HG02763 (cell line): ENCODE results near the gene SLC25A28.
"Not testable (repeated sequence)": the region's sequence is repeated elsewhere in the genome, so short reads cannot be mapped to it uniquely, and the experiment has no call there.

ENCODE experiments used
- ATAC-seq: cut with Tn5 transposase; IDR thresholded peaks from one replicate; pipeline ENCODE4 v1.9.1; 2021; ENCODE audit warnings: mild to moderate bottlenecking, moderate library complexity; ENCODE audit not compliant: unreplicated experiment

Gene SLC25A28

DNA sequence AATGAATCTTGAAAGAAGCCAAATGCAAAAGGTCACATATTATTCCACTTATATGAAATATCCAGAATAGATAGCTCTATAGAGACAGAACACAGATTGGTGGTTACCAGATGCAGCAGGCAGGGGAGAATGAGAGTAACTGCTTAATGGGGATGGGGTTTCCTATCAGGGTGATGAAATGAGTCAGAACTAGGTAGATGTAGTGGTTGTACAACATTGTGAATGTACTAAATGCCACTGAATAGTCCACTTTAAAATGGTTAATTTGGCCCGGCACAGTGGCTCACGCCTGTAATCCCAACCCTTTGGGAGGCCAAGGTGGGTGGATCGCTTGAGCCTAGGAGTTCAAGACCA is 9.4 kb upstream of the SLC25A28 start:
- ATAC-seq, result no peak

GRCh38 chr10:99628923-99629624 is 8.8 kb upstream of the SLC25A28 start:
- ATAC-seq, result no peak

DNA sequence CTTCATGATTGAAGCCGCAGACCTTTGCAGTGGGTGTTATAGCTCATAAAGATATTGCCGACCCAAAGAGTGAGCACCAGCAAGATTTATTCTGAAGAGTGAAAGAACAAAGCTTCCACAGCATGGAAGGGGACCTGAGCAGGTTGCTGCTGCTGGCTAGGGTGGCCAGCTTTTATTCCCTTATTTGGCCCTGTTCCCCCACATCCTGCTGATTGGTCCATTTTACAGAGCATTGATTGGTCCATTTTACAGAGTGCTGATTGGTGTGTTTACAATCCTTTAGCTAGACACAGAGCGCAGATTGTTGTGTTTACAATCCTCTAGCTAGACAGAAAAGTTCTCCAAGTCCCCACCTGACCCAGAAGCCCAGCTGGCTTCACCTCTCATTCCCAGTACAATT is 4.9 kb upstream of the SLC25A28 start:
- not testable (repeated sequence) for ATAC-seq

DNA sequence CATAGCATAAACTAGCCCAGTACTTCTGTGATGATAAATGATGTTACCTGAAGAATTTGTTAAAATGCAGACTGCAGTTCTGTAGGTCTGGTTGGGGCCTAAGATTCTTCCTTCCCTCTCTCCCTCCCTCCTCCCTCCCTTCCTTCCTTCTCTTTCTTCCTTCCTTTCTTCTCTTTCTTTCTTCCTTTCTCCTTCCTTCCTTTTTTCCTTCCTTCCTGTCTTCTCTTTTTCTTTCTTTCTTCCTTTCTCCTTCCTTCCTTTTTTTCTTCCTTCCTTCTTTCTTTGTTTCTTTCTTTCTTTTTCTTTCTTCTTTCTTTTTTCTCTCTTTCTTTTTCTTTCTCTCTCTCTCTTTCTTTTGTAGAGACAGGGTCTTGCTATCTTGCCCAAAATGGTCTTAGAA is 3.7 kb upstream of the SLC25A28 start:
- no peak for ATAC-seq

DNA sequence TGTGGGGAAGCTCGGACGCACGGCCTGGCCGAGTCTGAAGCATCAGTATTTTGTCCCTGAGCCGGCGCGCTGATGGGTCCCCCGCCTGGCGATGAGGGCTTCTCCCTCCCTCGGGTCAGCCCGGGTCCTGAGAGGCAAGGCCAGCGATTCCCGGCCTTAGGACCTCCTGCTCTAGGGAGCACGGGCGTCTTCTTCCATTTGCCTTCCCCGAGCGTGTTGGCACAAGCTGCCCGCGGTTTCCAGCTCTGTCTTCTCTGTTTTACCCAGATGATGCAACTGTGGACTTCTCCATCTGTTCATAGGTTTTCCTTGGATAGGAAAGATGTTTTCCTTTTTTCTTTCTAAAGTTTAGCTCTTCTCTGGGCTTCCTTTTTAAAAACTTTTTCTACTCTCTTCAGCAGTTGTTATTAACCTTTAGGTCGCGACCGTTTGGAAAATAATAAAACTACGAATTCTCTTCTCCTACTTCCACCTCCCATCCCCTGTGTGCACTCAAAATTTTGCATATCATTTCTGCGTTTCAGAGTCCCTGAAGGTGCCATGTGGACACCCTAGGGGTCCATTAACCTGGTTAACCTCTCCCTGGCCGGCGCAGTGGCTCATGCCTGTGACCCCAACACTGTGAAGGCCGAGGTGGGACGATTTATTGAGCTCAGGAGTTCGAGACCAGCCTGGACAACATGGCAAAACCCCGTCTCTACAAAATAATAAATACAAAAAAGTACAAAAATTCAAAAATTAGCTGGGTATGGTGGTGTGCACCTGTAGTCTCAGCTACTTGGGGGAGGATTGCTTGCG is 1.4 kb upstream of the SLC25A28 start:
- ATAC-seq, result no peak

DNA sequence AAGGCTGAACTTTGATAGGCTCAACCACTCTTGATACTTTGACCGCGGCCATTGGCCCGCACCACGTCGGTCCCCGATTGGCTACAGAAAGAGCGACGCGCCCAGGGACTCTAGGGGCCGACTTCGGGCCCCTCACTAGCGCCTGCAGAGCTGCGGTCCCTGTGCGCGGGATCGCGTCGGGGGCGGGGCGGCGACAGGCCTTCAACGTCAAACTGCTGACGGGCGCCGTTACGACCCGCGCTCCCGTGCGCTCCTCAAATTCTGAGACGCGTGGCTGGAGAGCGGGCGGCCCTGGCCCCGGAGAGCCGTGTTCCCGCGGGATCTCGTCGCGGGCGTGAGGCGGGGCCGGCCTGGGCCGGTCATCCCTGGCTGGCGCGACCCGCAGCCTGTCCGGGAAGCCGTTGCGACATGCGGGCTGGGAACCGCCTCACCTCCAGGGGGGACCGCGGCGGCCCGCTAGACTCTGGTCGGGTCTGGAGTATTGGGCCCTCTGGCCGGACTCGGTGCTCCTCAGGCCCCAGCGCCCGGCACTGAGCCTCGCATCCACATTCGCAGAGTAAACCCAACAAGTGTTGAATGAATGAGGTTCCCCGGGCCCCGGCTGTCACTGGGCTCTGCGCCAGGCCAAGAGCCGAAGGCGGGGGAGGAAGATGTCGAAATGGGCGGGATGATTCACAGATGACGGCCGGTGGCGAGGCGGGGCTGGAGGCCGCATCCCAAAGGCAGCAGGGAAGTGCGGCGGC is 643 bp upstream of the SLC25A28 start:
- ATAC-seq, result peak; percentile 88

DNA sequence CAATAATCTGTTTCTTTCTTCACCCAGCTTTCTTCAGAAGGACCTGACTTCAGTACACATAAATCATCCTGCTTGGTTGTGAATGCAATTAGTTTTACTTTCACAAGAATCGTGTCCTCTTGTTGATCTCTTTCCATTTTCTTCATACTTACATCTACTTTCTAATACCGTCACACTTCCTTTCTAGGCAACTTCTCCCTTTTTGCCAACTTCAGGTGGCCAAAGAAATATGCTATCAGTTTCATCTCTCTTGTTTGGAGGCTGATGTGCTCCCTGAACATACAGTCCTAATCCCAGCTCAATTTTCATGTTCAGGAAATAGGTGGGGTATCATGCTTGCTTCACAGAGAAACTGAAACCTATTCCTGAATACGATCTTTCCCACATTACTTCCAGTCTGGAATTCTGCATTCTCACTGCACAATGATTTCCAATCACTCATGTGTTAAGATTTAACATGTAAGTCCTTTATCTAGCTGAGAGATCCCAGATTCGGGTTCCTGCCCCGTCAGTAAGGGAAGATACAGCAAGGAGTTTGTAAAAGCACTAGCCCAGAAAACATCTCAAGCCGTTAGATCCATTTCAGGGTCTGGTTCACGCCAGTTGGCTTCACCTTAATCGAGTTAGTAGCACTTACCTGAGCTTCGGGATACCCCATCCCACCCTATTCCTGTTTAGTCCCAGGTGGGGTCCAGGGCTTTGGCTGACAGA is 994 bp downstream of the SLC25A28 start:
- ATAC-seq, result no peak

GRCh38 chr10:99617696-99618095 is 2.5 kb downstream of the SLC25A28 start:
- no peak for ATAC-seq

- no peak for ATAC-seq
Measured at GRCh38 chr10:99615426-99615825, 4.8 kb downstream of the SLC25A28 start.

GRCh38 chr10:99612167-99612831 is 7.9 kb downstream of the SLC25A28 start:
- ATAC-seq, result no peak

- no peak for ATAC-seq
Measured at GRCh38 chr10:99611326-99611725, 8.9 kb downstream of the SLC25A28 start.

DNA sequence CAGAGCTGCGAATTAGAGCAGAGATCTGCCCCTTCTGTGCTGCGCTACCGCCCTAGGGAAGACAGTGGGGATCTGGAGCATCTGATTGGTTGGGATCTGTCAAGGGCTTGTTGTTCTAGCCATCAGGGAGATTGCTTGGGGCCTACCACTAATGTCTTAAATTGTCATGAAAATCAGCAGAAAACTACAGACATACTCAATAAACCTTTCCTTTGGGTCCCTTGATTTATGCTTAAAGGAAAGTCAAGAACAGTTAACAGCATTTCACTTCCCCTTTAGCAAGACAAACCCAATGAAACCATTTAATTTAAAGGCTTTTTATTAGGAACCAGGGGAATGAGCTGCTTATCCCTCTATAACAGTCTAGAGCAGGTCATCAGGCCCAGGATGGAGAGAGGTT is 10.0 kb downstream of the SLC25A28 start:
- ATAC-seq, result no peak

- no peak for ATAC-seq
Measured at GRCh38 chr10:99609186-99609585, 11.1 kb downstream of the SLC25A28 start.

- ATAC-seq, result no peak
Measured at GRCh38 chr10:99605351-99605750, 14.9 kb downstream of the SLC25A28 start.

DNA sequence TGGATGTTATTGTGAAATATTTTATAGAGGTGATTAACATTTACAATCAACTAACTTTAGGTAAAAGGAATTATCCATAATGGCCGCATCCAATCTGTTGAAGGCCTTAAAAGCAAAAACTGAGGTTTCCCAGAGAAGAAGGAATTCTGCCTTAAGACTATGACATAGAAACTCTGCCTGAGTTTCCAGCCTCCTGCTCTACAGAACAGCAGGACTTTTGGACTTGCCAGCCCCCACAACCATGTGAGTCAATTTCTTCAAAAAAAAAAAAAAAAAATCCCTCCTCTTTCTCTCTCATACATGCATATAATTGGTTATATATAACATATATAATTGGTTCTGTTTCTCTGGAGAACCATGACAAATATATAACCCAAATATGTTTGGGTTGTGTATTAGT is 15.4 kb downstream of the SLC25A28 start:
- ATAC-seq, result no peak

GRCh38 chr10:99598781-99599509 is 21.3 kb downstream of the SLC25A28 start:
- no peak for ATAC-seq

GRCh38 chr10:99598011-99598410 is 22.2 kb downstream of the SLC25A28 start:
- no peak for ATAC-seq

- ATAC-seq, result not testable (repeated sequence)
Measured at GRCh38 chr10:99596708-99597107, 23.5 kb downstream of the SLC25A28 start.

DNA sequence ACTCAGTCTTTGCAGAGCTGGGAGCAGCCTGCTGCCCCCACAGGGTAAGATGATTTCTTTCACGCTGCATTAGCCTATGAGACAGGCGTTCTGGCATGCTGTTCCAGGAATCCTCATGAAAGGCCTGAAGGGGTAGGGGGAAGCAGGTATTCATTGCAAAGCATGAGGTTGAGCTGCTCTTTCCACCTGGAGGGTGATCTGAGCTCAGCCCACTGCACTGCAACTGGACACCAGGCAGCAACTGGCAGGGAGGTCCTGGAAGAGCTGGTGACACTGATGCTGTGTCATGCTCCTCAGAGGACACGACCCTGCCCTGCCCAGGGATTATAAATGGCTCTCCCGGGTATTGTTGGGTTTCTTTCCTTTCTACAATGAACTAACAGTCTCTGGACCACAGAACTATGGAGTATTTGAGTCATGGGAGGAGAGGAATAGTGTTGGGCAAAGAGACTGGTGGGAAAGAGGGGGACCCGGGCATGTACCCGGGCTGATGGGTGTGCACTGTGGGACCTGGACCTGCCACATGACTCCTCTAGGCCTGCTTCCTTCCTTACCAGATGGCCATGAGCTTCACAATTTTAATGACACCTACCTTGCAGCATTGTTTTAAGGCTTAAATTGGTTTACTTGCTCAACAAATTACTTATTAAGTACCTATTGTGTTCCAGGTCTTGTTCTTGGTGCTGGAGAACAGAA is 24.3 kb downstream of the SLC25A28 start:
- no peak for ATAC-seq
